C4-2B (cell line): ENCODE results near the gene EHHADH.

Experiments used
- ZFX ChIP-seq: fragments of 450-650 bp; IDR thresholded peaks from 2 replicates; pipeline ENCODE4 v1.6.1; 2017
- TF ChIP-seq, protein P1 (sequence below): fragments of 450-650 bp; conservative IDR thresholded peaks from 2 replicates; pipeline ENCODE4 v1.5.1; 2017; ENCODE audit warnings: mild to moderate bottlenecking

DNA sequence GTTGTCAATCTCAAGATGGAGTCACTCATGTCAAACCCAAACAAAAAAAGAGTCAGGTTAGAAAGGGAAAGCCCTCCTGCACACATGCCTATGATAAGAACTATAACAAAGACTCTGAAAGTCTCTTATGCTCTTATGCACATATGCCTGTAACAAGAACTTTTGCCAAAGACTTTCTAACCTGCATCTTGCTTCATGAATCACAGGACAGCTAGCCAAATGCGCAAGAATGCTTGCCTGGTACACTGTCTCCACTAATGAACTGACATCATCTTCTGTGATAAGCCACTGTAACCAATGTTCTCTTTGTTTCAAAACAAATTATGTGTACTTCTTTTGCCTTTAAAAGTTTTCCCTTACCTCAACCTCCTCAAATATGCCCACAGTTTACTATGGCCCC, 18.2 kb upstream of the EHHADH start:
- TF ChIP-seq, protein P1, sequence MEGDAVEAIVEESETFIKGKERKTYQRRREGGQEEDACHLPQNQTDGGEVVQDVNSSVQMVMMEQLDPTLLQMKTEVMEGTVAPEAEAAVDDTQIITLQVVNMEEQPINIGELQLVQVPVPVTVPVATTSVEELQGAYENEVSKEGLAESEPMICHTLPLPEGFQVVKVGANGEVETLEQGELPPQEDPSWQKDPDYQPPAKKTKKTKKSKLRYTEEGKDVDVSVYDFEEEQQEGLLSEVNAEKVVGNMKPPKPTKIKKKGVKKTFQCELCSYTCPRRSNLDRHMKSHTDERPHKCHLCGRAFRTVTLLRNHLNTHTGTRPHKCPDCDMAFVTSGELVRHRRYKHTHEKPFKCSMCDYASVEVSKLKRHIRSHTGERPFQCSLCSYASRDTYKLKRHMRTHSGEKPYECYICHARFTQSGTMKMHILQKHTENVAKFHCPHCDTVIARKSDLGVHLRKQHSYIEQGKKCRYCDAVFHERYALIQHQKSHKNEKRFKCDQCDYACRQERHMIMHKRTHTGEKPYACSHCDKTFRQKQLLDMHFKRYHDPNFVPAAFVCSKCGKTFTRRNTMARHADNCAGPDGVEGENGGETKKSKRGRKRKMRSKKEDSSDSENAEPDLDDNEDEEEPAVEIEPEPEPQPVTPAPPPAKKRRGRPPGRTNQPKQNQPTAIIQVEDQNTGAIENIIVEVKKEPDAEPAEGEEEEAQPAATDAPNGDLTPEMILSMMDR = no peak
- TF ChIP-seq ZFX = no peak
